IMR-90 (cell line): Measurements from ENCODE around the gene YJU2.

Experiments
- MAZ ChIP-seq: IDR thresholded peaks from 2 replicates; pipeline ENCODE4 v1.6.1; 2012; ENCODE audit warnings: low read depth, mild to moderate bottlenecking, low read length, improper control_type of control experiment, moderate library complexity, borderline replicate concordance
- RFX5 ChIP-seq: IDR thresholded peaks from 2 replicates; pipeline ENCODE4 v1.8.0; 2012; ENCODE audit warnings: low read depth, mild to moderate bottlenecking, low read length, moderate library complexity
- SMC3 ChIP-seq: fragments of 150-350 bp; IDR thresholded peaks from 2 replicates; pipeline ENCODE4 v1.6.1; 2016; ENCODE audit warnings: low read depth, mild to moderate bottlenecking, antibody characterized with exemption, low read length, moderate library complexity
- TF ChIP-seq, protein P1 (sequence below): conservative IDR thresholded peaks from 2 replicates; pipeline ENCODE4 v1.5.1; 2012; ENCODE audit warnings: mild to moderate bottlenecking, low read depth, low read length, improper control_type of control experiment

GRCh38 chr19:4228765-4229178 lies 18.1 kb upstream of the YJU2 start:
- TF ChIP-seq, protein P1, sequence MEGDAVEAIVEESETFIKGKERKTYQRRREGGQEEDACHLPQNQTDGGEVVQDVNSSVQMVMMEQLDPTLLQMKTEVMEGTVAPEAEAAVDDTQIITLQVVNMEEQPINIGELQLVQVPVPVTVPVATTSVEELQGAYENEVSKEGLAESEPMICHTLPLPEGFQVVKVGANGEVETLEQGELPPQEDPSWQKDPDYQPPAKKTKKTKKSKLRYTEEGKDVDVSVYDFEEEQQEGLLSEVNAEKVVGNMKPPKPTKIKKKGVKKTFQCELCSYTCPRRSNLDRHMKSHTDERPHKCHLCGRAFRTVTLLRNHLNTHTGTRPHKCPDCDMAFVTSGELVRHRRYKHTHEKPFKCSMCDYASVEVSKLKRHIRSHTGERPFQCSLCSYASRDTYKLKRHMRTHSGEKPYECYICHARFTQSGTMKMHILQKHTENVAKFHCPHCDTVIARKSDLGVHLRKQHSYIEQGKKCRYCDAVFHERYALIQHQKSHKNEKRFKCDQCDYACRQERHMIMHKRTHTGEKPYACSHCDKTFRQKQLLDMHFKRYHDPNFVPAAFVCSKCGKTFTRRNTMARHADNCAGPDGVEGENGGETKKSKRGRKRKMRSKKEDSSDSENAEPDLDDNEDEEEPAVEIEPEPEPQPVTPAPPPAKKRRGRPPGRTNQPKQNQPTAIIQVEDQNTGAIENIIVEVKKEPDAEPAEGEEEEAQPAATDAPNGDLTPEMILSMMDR, result no peak
- no peak for TF ChIP-seq RFX5
- TF ChIP-seq SMC3, result no peak
- TF ChIP-seq MAZ, result no peak
